CD4-positive, alpha-beta T cell (primary cell): ENCODE measurements around the gene SLMAP. TPM values are rescaled to one million over a fixed set of nuclear protein-coding genes. Genes with fewer than 3 reads are reported as not detected.

Source experiments
- ATAC-seq: fragments of 200-7000 bp; cut with Tn5 transposase; one replicate; pipeline ENCODE4 v1.10.0; 2022; ENCODE audit warnings: mild to moderate bottlenecking; ENCODE audit not compliant: poor library complexity
- CTCF ChIA-PET: fragments of 350-600 bp; sonication (Branson Sonifier 250); formaldehyde crosslinking; loops from one replicate; lab custom pipeline; 2021; ENCODE audit warnings: antibody characterized with exemption, inconsistent platforms; lab: Charles Lee
- POLR2A ChIA-PET: fragments of 350-600 bp; sonication (Branson Sonifier 250); formaldehyde crosslinking; loops from one replicate; lab custom pipeline; 2021; ENCODE audit warnings: antibody characterized with exemption, inconsistent platforms; lab: Charles Lee
- DNase-seq, 14 experiments: peaks; one replicate each; pipeline ENCODE4 v3.0.0-alpha.2; 2013 to 2020; ENCODE audit warnings: mixed read lengths in 2 of 14
- H3K27ac ChIP-seq, 2 donors: one replicate each; pipeline versions ENCODE4 v1.5.1 to v1.7.0; 2013; ENCODE audit warnings: low read length in 2 of 2, low read depth in 1 of 2, mild to moderate bottlenecking in 1 of 2
- H3K27me3 ChIP-seq, 2 experiments: 1 replicate in 1 of 2; 2 replicates in 1 of 2; pipeline versions ENCODE4 v1.6.1 to v1.7.0; 2013; ENCODE audit warnings: low read length in 2 of 2, control low read depth in 1 of 2, mild to moderate bottlenecking in 1 of 2, moderate library complexity in 1 of 2; ENCODE audit not compliant: insufficient read depth in 2 of 2, control insufficient read depth in 1 of 2
- H3K36me3 ChIP-seq: one replicate; pipeline ENCODE4 v1.6.1; 2013; ENCODE audit warnings: low read length, control low read depth; ENCODE audit not compliant: insufficient read depth
- H3K4me1 ChIP-seq: one replicate; pipeline ENCODE4 v1.6.1; 2013; ENCODE audit warnings: low read length, control low read depth; ENCODE audit not compliant: insufficient read depth
- H3K4me3 ChIP-seq: one replicate; pipeline ENCODE4 v1.5.1; 2013; ENCODE audit warnings: mild to moderate bottlenecking, low read length, moderate library complexity
- H3K9me3 ChIP-seq, 2 experiments: 1 replicate in 1 of 2; 2 replicates in 1 of 2; pipeline versions ENCODE4 v1.6.1 to v1.7.0; 2013; ENCODE audit warnings: low read length in 2 of 2, mild to moderate bottlenecking in 2 of 2, control low read depth in 1 of 2, moderate library complexity in 1 of 2; ENCODE audit not compliant: control insufficient read depth in 1 of 2, insufficient read depth in 1 of 2
- H3K27ac Mint-ChIP-seq: one replicate; pipeline ENCODE4 v1.8.0; 2020; ENCODE audit warnings: mixed read lengths
- H3K27me3 Mint-ChIP-seq: one replicate; pipeline ENCODE4 v1.8.0; 2021; ENCODE audit warnings: mixed read lengths
- H3K36me3 Mint-ChIP-seq: one replicate; pipeline ENCODE4 v1.8.0; 2021; ENCODE audit warnings: low read depth, mixed read lengths
- H3K4me1 Mint-ChIP-seq: one replicate; pipeline ENCODE4 v1.8.0; 2021; ENCODE audit warnings: low read depth, mixed read lengths
- H3K4me3 Mint-ChIP-seq: one replicate; pipeline ENCODE4 v1.8.0; 2020; ENCODE audit warnings: mild to moderate bottlenecking, mixed read lengths
- H3K9me3 Mint-ChIP-seq: one replicate; pipeline ENCODE4 v1.8.0; 2020; ENCODE audit warnings: mixed read lengths
- intact Hi-C, 2 experiments: fragments of 100-400 bp; cut with DNase I in 1 of 2; cut with micrococcal nuclease in 1 of 2; formaldehyde crosslinking; loops; one replicate each; pipeline versions ENCODE4 v1.15.1 to v1.9.0; 2023 to 2025; cut with DNase I, micrococcal nuclease
- total RNA-seq, 174 experiments: library from RNA in 2 of 174; stranded (reverse) in 2 of 174; gene quantifications; one replicate each; pipeline ENCODE4 v1.2.3 and lab custom pipeline; 2021 to 2026
- TF ChIP-seq, protein P1 (sequence below): fragments of 200-600 bp; IDR thresholded peaks from one replicate; pipeline ENCODE4 v1.8.0; 2022; ENCODE audit warnings: antibody characterized with exemption, mild to moderate bottlenecking

SLMAP gene
- total RNA-seq, 2 experiments from 2014 or later, result 51.3 to 52.2 TPM

DNA sequence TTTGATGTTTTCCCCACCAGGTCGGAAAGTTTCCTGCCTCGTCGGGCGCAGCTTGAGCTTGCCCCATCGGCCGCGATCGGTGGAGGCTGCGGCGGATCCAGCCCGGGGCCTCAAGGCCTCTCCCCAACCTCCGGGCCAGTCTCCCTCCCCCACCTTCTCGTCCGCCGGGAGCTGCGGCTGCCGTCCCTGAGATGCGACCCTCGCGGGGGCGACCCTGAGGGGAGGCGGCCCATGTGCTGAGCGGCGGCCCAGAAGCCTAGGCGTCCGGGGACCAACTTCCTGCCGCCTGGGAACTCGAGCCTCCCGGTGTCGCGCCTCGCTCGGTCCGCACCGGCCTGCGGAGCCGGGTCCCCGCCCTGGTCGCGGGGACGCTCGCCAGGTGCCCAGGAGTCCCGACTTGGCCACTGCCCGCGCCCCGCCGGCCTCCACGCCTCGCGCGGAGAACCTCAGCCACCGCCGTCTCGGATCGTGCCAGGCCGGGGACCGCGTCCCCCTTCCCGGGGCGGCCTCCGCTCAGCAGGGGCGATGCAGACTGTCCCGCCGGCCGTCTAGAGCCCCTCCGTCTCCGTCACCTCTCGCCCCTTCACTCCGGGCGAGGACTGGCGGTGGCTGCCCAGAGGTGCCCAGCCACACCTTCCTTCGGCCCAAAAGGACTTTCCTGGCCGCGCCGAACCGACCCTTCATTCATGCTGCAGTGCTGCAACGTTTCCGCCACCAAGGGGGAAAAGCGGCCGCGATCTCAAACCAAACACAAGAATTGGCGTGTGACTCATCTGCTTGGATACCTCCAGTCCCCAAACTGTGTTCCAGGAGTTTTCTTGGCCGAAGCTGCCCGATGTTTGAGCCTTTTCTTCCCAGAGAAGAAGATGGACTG lies 656 bp downstream of the SLMAP start:
- peaks cover 14% of the 10 kb centered on the region for H3K36me3 ChIP-seq
- peak overlapping the region; percentile 97 for H3K27ac Mint-ChIP-seq
- DNase-seq, result peak in 13 of 14 experiments; percentile 2 to 48 (median 16)
- POLR2A ChIA-PET, result interaction anchor here (0.8 to 2.5 kb wide), 16 partner anchors 23 to 1074 kb away, joined by 3 to 52 read pairs (median 6); partner anchors contain the start of genes ARF4, DENND6A, HTD2 and PDE12
- CTCF ChIA-PET, result no interaction called here
- H3K4me3 Mint-ChIP-seq, result peak overlapping the region; percentile 97
- peaks cover 49% of the 10 kb centered on the region for H3K4me1 Mint-ChIP-seq
- intact Hi-C loops, result loop anchor here (1.0 to 10.0 kb wide), 7 partner anchors 46 to 548 kb away; partner anchors contain the start of genes ARF4 (in 2 of the 2), PDE12 (in 2 of the 2), ABHD6 (in 1 of the 2) and HTD2 (in 1 of the 2)
- H3K9me3 Mint-ChIP-seq, result no peaks in the 10 kb centered on the region
- H3K4me1 ChIP-seq, result peaks cover 40% of the 10 kb centered on the region
- no peaks in the 10 kb centered on the region for H3K27me3 Mint-ChIP-seq
- H3K4me3 ChIP-seq, result peak overlapping the region; percentile 72
- peaks cover 37% of the 10 kb centered on the region for H3K36me3 Mint-ChIP-seq
- H3K9me3 ChIP-seq, result no peaks in the 10 kb centered on the region
- H3K27ac ChIP-seq, result peak overlapping the region; percentile 82 to 87
- TF ChIP-seq, protein P1, sequence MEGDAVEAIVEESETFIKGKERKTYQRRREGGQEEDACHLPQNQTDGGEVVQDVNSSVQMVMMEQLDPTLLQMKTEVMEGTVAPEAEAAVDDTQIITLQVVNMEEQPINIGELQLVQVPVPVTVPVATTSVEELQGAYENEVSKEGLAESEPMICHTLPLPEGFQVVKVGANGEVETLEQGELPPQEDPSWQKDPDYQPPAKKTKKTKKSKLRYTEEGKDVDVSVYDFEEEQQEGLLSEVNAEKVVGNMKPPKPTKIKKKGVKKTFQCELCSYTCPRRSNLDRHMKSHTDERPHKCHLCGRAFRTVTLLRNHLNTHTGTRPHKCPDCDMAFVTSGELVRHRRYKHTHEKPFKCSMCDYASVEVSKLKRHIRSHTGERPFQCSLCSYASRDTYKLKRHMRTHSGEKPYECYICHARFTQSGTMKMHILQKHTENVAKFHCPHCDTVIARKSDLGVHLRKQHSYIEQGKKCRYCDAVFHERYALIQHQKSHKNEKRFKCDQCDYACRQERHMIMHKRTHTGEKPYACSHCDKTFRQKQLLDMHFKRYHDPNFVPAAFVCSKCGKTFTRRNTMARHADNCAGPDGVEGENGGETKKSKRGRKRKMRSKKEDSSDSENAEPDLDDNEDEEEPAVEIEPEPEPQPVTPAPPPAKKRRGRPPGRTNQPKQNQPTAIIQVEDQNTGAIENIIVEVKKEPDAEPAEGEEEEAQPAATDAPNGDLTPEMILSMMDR, result no peak
- peak; percentile 7 for ATAC-seq
- H3K27me3 ChIP-seq, result no peaks in the 10 kb centered on the region

DNA sequence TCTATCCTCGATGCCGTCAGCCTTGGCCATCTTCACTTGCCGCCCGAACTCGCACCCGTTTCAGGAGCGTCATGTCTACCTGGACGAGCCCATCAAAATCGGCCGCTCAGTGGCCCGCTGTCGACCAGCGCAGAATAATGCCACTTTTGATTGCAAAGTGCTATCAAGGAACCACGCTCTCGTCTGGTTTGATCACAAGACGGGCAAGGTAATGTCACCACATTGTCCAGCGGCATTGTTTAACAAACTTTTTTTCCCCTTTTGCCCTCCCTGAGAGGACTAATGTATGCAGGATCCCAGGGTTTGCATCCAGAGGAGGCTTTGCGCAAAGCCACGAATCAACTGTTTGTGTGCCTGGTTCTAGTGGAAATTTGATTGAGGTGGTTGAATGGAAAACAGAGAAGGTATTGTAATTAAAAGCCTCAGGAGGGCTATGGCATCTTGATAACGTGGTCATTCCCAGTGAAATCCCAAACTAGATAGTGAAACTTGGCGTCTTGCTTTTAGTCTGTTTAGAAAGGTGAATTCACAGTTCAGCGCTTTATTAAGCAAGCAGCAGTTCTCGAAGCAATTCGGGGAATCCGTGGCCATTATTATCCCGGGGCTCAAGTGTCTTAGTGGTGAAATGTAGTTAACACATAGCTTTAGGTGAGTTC lies 1.7 kb downstream of the SLMAP start:
- ATAC-seq (no peak), DNase-seq (peak in 1 of 14 experiments; percentile 12)
- peak overlapping the region; percentile 72 for H3K4me3 ChIP-seq
- H3K27ac ChIP-seq, result no peak overlapping the region
- peak overlapping the region; percentile 78 for H3K27ac Mint-ChIP-seq
- H3K4me1 ChIP-seq, result peaks cover 43% of the 10 kb centered on the region
- CTCF ChIA-PET, result interaction anchor here (1.8 kb wide), 1 partner anchor 10 kb away, joined by 3 read pairs; no protein-coding TSS in a partner anchor
- intact Hi-C loops, result loop anchor here (5.0 to 10.0 kb wide), 4 partner anchors 45 to 547 kb away; partner anchors contain the start of genes ABHD6 (in 1 of the 2), HTD2 (in 1 of the 2), PDE12 (in 1 of the 2) and RPP14 (in 1 of the 2)
- H3K4me3 Mint-ChIP-seq, result peak overlapping the region; percentile 97
- POLR2A ChIA-PET, result interaction anchor here (1.0 to 2.5 kb wide), 3 partner anchors 27 to 202 kb away, joined by 3 to 52 read pairs (median 3); partner anchors contain the start of genes ARF4 and PDE12
- H3K9me3 Mint-ChIP-seq, result no peaks in the 10 kb centered on the region
- H3K27me3 Mint-ChIP-seq, result no peaks in the 10 kb centered on the region
- H3K36me3 Mint-ChIP-seq, result peaks cover 42% of the 10 kb centered on the region
- H3K36me3 ChIP-seq, result peaks cover 18% of the 10 kb centered on the region
- H3K27me3 ChIP-seq, result no peaks in the 10 kb centered on the region
- no peaks in the 10 kb centered on the region for H3K9me3 ChIP-seq
- peaks cover 55% of the 10 kb centered on the region for H3K4me1 Mint-ChIP-seq
- TF ChIP-seq, protein P1, result no peak

DNA sequence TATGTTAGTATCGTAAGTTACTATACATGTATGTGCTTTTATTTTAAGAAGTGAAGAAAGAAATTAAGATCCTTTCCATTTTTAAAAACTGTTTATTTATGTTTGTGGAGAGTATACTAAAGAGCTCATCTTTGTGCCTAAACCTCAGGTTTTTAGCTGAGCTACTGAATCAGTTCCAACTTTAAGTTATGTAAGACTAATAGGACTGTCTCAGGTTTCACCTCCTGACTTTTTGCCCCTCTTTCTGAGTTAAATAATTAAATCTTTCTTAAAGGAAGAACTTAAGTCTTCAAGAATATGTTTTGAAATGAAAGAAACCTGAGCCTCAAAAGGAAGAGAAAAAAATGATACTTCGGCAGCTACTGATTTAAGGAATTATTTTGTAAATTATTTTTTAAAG lies 2.6 kb downstream of the SLMAP start:
- CTCF ChIA-PET, result interaction anchor here (1.8 kb wide), 1 partner anchor 10 kb away, joined by 3 read pairs; no protein-coding TSS in a partner anchor
- intact Hi-C loops, result loop anchor here (5.0 to 10.0 kb wide), 4 partner anchors 44 to 546 kb away; partner anchors contain the start of genes ABHD6 (in 1 of the 2), HTD2 (in 1 of the 2), PDE12 (in 1 of the 2) and RPP14 (in 1 of the 2)
- Histone ChIP-seq H3K9me3 (no peaks in the 10 kb centered on the region), H3K27ac (no peak overlapping the region), H3K27me3 (no peaks in the 10 kb centered on the region), H3K4me3 (peak overlapping the region; percentile 5), H3K36me3 (peaks cover 20% of the 10 kb centered on the region), H3K4me1 (peaks cover 48% of the 10 kb centered on the region)
- ATAC-seq, result no peak
- Mint-ChIP-seq H3K36me3 (peaks cover 51% of the 10 kb centered on the region), H3K27ac (no peak overlapping the region), H3K4me3 (peak overlapping the region; percentile 97), H3K9me3 (no peaks in the 10 kb centered on the region), H3K4me1 (peaks cover 64% of the 10 kb centered on the region), H3K27me3 (no peaks in the 10 kb centered on the region)
- POLR2A ChIA-PET, result interaction anchor here (0.6 to 1.6 kb wide), 3 partner anchors 26 to 579 kb away, joined by 3 read pairs; partner anchors contain the start of gene PDE12
- TF ChIP-seq, protein P1, result no peak
- no peak for DNase-seq
